GM18519 (cell line): ENCODE measurements around the gene MCRIP1.
"Not testable (repeated sequence)": the region's sequence is repeated elsewhere in the genome, so short reads cannot be mapped to it uniquely, and the experiment has no call there.

Experiments used
- ATAC-seq: cut with Tn5 transposase; IDR thresholded peaks from one replicate; pipeline ENCODE4 v1.9.1; 2021; ENCODE audit warnings: mild to moderate bottlenecking, moderate library complexity; ENCODE audit not compliant: unreplicated experiment, low FRiP score

MCRIP1 gene

DNA sequence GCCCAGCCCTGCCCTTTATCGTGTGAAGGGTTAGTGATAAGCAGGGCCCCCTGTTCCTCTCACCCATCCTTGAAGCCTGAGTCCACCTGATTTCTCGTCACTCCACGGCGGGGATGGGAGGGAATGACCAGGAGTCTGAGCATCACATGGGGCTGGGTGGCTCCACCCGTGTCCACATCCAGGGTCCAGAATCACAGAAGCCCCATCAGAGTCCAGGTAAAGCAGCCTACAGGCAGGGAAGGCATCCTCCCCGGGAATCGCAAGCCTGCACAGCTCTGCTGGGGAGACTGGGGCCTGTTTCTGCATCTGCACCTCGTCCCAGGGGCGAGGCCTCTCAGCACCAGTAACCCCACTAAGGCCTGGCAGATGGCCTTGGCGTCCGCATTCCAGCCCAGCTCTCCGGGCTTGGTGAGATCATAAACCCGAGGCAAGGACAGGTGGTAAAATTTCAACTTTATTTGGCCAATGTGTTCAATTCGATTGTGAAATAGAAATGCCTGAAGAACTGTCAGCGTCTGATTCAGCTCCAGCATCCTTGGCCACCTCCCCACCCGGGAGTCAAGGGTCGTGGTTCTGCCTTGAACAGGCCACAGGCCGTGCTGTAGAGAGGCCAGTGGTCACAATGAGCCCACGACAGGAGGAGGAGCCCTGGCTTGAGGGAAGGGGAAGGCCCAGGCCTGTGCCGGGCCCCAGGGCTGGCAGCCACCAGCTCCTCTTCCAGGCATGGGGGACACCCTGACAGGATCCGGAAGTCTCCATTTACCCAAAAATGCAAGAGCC, 9.8 kb upstream of the MCRIP1 start:
- no peak for ATAC-seq

DNA sequence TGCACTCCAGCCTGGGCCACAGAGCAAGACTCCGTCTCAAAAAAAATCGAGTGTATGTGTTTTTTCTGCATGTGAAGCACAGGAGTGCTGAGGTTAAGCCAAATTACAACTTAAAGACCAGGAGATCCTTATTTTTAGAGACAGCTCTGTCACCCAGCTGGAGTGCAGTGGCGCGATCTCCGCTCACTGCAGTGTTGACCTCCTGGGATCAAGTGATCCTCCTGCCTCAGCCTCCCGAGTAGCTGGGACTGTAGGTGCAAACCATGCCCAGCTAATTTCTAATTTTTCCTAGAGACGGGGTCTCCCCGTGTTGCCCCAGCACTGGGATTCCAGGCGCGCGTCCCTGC, 9.3 kb upstream of the MCRIP1 start:
- no peak for ATAC-seq

DNA sequence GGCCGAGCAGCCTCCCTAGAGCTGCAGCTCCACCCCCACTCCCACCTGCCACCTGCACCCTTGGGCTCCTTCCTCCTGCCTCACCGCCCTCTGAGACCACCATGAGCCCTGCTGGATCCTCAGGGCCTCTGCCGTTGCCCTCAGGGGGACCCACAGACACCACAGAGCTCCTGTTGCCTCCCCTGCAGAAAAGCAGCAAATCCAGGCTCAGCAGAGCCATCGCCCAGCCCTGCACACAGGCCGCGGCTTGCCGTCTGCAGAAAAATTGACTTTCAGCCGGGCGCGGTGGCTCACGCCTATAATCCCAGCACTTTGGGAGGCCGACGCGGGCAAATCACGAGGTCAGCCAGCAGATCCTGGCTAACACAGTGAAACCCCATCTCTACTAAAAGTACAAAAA, 8.8 kb upstream of the MCRIP1 start:
- no peak for ATAC-seq

DNA sequence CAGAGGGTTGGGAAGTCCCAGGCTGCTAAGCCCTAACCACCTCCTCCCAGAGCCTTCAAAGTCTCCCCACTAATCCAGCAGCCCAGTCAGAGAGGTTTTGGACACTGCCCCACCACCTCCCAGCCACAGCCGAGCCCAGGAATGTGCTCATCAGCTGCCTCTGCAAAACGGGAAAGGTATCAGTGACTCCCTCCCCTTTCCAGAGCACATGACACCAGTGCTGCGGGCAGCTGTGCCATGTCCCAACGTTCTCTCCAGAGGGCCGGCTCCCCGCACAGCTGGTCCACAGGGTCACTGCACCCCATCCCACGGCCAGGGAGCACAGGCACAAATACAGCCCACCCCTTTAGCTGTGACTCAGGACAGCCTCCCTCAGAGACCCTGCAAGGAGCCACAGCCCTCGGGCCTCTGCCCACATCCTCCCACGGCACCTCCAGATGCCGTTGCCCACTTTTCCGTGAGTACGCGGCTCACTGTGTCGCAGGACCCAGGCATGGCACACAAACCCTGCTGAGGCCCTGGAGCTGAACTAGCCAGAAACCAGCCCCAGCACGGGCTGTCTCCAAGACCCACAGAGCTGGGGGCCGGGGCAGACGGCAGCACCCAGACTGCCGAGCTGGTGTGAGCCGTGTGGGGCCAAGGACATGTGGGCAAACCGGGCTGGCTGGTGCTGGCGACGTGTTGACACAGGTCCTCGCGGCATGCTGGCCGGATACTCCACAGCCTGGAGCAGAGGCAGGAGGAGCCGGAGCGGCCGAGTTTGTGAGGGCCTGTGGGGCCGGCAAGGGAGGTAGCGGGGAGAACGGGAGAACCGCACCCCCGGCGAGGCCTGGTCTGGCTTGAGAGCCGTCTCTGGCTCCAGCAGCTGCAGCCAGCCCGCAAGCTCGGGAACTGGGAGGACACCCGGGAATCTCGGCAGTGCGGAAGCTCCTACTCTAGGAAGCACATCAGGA, 8.0 kb upstream of the MCRIP1 start:
- ATAC-seq, result no peak

DNA sequence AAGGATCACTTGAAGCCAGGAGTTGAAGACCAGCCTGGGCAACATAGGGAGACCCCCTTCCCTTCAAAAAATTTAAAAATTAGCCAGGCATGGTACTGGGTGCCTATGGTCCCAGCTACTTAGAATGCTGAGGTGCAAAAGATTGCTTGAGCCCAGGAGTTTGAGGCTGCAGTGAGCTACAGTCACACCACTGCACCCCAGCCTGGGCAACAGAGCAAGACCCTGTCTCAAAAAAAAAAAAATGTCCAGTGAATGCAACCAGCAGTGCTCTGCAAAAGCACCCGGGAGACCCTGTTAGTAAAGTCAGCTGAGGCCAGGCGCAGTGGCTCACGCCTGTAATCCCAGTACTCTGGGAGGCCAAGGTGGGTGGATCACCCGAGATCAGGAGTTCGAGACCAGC, 7.0 kb upstream of the MCRIP1 start:
- not testable (repeated sequence) for ATAC-seq

DNA sequence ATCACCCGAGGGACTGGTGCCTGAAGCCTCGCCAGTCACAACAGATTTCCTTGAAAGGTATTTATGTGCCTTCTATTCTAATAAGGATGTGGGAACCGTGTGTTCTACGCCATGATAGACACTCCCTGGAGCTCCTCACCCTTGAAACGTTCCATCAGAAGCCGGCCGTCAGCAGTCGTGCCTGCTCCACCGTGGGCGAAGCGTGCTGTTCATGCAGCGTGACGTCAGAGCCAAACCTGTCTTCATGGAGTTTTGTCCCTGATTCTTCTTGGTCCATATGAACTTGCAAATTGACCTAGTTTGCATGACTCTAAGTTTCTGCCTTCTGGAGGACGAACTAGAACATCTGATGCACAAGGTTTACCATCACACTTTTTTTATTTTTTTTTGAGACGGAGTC, 6.2 kb upstream of the MCRIP1 start:
- ATAC-seq, result no peak

DNA sequence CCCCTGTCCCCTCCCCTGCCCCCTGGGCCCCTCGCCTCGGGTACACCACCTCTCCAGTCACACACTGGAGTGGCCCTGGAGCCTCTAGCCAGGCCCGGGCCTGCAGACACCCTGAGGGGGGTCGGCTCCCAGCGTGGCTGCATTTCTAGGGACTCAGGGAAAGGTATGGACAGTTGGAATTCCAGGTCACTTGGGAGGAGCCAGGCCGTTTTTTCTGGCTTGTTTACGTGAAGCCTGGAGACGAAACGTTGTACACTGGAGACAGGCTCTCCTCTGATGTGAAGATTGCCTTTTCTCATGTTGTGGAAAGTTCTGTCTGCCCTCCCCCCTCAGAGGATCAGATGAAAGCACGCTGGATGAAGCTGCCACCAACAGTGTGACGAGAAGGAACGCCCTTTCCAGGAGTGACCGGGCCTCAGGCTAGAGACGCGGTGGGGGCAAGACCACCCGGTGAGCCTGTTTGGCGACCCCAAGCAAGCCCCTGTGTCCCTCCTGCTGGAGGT, 5.7 kb upstream of the MCRIP1 start:
- no peak for ATAC-seq

DNA sequence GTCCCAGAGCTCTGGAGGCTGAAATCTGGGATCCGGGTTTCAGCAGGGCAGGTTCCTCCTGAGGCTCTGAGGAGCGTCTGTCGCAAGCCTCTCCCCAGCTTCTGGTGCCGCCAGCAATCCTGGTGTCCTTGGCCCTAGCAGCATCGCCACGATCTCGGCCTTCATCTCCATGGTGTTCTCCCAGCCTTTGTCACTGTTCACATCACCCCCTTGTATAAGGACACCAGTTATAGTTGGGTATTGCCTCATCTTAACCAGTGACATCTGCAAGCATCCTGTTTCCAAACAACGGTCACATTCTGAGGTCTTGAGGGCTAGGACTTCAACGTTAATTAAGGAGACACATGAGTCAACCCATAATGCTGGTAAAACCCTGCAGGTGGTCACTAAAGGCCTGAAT, 4.5 kb upstream of the MCRIP1 start:
- no peak for ATAC-seq

DNA sequence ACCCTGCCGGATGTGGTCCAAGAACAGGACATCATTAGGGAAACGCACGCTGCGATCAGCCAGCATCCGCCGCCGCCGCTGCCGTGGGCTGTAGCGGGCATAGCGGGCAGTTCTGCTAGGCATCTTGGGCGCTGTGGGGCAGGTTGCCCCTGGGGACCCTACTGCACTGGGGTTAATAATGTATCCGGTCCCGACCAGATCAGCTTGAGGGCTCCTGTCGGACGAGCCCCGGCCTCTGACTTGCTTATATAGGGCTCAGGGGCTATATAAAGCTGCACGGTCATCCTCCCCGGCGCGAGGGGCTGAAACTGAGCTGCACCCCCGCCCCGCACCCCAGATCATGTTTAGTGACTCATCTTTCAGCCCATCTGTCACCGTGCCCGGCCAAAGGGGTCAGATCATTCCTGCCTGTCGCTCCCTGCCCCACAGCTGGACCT, 1.8 kb upstream of the MCRIP1 start, which contains the start of gene PPP1R27:
TSS of gene PPP1R27 (minus strand) at position 220 of the 437 bp plus-strand sequence. CDS start at position 123, 97 bp downstream.
- ATAC-seq, result no peak

DNA sequence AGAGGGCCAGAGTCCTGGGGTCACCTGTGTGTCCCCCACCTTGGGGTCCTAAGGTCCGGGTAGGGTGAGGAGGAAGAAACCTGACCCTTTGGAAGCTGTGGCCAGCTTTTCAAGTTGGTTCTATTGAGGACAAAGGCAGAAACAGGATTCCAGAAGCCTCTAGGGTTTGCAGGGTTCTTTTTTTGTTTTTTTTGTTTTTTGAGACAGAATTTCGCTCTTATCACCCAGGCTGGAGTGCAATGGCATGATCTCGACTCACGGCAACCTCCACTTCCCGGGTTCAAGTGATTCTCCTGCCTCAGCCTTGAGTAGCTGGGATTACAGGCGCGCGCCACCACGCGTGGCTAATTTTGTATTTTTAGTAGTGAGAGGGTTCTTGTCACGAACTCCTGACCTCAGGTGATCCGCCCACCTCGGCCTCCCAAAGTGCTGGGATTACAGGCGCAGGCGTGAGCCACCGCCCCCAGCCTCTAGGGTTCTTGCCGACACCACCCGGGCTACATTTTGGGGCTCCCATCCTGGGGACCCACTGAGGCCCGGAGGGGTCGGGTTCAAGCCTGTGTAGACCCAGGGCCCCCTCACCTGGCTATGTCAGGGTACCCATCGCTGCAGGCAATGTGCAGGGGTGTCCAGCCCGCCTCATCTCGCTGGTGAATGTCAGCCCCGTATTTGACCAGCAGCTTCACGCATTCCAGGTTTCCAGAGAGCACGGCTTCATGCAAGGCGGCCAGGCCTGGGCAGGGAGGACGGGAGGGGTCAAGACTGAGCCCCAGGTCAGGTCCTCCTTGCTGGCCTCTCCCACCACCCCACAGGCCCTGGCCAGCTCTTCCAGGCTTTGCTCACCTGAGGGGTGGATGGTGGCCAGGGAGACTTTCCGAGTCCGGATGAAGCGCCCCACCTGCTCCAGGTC, 1.1 kb upstream of the MCRIP1 start:
- ATAC-seq, result no peak

DNA sequence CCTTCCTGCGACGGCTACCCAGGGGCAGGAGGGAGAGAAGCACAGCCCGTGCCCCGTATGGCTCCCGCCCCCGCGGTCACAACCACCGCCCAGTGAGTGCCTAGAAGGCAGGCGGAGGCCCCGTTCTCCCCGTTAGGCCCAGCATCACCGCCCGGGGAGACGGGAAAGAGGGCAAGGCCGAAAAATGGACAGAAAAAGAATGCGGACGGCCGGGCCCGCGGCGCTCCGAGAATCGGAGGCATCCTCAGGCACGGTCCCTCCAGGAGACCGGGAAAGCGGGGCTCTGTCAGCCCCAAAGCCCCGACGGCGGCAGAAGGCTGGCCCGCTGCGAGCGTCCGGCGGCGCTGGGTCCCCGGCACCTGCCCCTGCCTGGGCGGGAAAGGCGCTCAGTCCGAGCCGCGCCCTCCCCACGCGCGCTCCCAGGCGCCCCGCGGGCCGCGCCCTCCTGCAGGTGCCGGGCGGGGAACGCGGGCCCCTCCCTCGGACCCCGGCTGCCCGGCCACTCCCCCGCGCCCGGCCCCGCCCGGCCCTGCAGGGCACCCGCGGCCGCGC, 407 bp downstream of the MCRIP1 start:
- peak; percentile 18 for ATAC-seq

DNA sequence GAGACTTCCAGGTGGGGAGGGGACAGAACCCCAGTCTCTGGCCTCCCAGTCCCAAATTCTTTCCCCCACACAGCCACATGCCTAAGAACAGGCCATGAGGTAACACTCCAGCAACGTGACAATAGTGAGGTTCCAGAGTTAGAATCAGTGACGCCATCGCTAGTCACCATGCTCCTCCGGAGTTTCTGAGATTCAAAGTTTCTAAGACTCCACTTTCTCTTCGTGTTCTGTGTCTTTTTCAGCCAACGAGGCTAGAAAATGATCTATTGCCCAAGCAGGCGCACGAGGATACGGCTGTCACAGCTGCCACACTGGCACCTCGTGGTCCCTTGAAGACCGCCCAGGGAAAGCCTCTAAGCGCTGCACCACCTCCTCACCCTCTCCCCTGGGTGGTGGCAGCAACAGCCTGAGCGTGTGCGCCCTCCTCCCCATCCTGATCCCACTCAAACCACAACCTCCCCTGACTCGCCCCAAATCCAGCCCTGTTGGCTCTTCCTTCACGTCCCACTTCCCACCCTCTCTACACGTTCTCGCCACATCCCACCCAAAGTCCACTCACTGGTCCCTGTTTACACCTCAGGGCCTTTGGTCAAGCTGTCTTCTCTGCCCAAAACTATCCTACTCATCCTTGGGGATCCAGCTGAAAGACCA, 1.0 kb downstream of the MCRIP1 start:
- ATAC-seq, result no peak

DNA sequence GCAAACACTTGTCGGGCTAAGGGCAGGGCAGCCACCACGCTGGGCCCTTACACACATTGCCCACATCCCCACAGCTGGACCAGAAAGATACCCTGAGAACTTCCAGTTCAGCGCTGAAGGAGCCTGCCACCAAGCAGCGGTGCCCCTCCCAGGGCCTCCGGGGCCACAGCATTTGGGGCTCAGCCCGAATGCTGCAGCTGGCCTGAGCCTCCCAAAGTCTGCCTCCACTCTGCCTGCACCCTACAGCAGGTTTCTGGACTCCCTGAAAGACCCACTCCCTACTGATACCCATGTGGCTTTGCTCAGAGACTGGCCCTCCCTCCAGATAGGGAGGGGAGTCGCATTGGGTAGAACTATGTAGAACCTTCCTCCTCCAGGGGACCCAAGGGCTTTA, 1.5 kb downstream of the MCRIP1 start:
- no peak for ATAC-seq

DNA sequence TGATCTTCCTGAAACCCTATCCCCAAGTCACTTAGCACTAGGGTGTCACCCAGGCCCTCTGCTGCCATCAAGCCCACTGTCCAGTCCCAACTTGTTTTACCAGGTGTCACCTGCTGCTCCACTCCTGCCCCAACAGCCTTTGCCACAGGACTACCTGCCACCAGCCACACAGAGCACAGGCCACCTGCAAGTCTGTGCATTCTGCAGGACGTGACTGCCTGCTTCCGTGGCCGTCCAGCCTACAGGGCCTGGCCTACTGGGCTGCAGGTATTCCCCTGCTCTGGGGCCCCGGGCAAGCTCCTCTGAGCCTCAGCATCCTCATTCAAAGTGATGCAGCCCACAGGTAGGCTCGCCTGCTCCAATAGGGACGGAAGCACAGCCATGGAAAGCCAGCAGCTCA, 3.2 kb downstream of the MCRIP1 start:
- no peak for ATAC-seq

DNA sequence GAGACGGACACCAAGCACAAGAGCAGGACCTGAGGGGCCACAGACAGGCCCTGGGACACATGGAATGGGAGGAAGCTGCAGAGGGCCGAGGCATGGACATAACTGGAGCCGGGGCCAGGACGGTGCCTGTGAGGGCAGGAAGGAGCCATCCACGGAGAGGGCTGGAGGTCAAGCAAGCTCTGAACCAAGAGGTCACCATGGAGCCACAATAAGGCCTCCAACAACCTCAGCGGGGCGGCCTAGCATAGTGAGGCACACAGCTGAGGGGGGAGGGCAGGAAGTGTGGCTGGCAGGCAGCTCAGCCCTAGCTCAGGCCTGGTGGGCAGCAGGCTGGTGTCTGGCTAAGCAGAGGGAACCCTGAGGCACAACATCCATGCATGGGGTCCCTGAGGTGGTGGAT, 4.4 kb downstream of the MCRIP1 start:
- ATAC-seq, result no peak

DNA sequence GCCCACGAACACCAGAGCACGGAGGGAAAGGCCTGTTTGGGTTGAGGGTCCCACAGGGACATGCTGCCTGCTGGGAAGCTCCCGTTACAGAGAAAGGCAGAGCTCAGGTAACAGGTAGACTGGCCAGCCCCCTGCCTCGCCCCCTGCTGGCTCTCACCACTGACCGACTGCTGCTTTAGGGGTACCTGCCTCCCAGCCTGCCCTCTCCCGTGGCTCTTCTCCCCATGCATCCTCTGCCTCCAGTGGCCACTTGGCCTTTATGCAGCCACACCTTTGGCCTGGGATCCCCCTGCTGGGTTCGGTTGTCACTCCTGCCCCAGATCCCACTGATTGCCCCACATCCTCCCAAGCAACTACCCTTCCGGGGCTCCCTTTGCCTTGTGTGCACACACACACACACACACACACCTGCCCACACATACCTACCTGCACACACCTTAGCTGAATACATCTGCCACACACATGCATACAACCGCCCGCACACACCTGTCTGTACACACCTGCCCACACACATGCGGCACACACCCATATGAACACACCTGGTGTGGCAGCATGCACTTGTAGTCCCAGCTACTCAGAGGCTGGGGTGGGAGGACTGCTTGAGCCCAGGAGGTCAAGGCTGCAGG, 7.1 kb downstream of the MCRIP1 start:
- no peak for ATAC-seq

DNA sequence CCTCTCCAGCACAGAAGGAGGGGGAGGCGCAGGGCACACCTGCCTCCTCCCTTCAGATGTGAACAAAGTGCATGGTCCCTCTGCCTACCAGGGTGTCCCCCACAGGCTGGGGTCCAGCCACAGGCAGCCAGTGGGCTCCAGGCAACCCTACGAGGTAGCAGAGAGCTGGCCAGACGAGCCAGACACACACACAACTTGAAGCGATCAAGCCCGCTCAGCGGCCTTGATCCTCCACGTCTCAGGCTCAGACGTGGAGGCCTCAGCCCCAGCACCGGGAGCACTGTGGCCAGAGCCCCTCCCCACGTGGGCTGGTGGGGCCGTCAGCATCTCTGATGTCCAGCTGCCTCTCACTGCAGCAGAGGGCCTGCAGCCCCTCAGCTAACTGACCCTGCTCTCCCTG, 8.5 kb downstream of the MCRIP1 start:
- ATAC-seq, result no peak

DNA sequence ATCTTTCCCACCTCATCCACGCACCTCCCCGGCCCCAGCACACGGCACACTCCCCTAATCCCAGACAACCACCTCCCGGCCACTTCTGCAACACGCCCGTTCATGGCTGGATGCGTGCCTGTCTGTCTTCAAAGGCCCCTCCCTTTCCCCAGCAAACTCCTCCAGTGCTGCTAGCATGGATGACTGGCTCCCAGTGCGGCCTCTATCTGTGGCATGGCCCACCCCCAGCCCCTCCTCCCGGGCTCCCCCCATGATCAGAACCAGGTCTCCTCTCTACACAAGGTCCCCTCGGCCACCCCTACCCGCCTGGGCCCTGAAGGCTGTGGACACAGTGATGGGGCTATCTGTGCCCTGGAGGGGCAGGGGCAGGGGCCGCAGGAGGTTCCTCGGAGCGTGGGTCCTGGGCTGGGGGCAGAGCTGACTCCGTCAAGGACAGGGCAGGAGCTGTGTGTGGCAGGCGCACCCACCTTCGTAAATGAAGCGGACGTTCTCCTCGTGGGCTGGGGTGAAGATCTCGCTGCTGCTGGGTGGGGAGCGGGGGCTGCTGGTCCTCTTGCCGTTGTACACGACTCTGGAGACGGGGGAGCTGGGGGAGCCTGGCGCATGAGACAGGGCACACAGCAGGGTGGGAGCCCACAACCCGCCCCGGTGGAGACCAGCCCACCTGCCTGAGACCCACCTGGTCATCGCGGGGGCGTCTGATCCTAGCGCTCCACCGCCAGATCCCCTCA, 9.1 kb downstream of the MCRIP1 start:
- ATAC-seq, result no peak
